HG02981 (cell line): ENCODE measurements around the gene C4orf50.
"Not testable (repeated sequence)": the region's sequence is repeated elsewhere in the genome, so short reads cannot be mapped to it uniquely, and the experiment has no call there.

Experiments
- ATAC-seq: cut with Tn5 transposase; IDR thresholded peaks from one replicate; pipeline ENCODE4 v1.9.1; 2021; ENCODE audit warnings: mild to moderate bottlenecking, moderate library complexity; ENCODE audit not compliant: unreplicated experiment

The C4orf50 gene

DNA sequence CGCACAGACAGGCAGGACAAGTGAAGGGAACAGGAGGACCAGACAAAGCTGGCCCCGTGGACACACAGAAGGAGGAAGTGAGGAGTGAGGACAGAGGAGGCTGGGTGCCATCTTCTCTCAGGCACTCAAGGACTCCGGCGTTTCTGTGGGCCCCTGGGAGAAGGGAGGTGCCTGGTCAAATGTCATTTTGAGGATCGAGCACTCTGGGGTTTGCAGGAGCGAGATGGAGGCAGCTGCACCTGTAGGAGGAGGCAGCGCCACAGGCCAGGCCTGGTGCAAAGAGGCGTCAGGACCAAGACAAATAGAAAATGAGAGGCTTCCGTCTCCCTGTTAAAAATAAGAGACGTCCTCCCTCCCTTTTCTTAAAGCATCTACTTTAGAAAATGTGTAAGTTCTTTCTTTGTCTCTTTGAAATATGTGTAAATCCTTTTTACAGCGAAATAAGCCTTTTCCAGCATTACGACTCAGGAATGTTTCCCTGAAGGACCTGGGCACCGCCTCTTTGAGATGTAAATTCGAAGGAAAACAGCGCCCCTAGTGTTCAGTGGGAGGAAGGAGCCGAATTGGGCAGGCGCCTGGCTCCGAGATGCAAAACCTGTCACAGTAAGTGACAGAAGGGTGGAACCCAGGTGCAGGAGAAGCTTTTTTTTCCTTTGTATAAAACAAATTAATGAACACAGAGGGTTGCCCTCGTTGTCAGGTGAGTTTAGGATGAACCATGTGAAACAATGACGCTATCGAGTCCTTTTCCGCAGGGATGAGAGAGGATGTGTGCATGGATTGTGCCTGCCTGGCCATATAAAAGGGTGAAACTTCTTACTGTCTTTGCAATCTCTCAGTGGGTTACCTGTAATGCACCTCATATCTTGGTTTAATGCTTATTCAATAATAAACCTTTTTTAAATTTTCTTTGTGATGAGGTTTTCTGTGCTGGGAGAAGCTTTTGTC lies 1.4 kb upstream of the C4orf50 start:
- ATAC-seq = no peak

DNA sequence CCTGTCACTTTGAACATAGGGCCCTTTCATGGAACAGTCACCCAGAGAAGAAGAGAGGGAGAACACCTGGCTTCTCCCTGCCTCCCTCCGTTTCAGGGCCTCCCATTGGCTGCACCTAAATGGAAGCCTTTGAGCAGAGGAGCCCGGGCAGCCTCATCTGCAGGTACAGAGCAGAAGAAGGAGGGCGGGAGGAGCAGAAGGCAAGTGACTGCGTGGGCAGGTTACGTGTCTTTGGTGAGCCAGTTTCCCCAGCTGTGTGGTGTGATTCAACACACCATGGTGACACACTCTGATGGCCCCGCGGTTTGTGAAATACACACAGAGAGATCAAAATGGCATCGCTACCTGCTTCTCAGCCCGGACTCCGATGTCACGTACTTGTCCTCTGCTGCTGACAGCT lies 431 bp downstream of the C4orf50 start:
- ATAC-seq = no peak

DNA sequence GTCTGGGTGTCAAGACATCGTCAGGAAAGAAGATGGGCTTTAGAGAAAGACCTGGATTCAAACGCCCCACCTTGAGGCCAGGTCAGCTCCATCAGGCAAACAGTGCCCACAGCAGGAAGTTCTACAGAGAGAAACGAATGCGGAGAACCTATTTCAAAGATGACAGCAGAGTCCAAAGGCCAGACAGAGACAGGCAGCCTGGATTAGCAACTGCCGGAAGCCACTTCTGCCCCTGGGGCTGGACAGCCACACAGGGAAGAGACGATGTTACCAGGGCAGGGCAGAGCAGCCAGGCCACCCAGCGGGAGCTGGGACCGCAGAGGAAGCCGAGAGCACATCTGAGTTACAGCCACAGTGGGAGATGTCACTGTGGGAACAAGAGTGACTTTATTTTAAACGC lies 1.2 kb downstream of the C4orf50 start:
- ATAC-seq = no peak

DNA sequence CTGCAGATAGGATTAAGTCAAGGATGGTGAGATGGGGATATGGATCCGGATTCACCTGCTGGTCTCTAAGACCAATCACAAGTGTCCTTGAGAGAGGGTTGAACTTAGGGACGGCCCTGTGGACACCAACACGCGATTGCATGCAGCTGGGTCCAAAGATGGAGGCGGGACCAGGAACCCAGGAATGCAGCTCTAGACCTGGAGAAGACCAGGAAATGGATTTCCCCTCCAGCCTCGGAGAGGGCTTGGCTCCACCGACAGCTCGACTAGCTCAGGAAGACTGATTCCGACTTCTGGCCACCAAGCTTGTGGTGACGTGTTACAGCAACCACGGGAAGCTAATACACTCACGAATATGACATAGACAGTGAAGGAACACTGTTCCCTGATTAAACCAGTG lies 4.7 kb downstream of the C4orf50 start:
- no peak for ATAC-seq

DNA sequence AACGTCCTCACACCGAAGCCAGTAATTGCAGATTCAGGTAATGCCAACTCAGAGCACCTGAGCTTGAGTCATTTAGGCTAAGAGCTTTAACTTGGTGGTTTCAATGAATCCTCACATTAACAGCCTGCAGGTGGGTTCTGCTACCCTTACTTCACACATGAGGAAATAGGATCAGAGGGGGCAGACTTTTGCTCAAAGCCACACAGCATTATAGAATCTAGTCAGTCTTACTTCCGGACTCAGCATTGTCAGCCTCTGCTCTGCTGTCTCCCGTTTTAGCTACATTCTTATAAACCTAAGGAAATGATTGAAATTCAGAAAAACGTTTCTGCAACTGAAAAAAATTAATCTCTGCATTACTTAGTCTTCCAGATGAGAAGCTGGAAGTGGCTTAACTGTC lies 6.0 kb downstream of the C4orf50 start:
- ATAC-seq = no peak

DNA sequence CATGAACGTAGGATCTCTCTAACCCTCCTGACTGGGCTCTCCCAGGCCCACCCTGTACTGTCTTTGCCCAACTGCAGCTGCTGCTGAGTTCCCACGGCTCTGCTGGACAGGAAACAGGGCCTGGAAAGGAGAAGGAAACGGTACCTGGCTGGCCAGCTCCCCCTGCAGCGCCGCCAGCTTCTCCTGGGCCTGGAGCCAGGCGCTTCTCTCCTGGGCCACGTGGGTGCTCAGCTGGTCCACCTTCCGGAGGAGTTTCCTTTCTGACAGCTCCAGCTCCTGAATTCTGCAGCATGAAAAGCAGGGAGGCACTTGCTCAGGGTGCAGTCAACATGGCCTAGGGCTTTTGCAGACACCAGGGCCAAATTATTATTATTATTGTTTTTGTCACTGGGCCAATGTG lies 6.5 kb downstream of the C4orf50 start:
- ATAC-seq = no peak

DNA sequence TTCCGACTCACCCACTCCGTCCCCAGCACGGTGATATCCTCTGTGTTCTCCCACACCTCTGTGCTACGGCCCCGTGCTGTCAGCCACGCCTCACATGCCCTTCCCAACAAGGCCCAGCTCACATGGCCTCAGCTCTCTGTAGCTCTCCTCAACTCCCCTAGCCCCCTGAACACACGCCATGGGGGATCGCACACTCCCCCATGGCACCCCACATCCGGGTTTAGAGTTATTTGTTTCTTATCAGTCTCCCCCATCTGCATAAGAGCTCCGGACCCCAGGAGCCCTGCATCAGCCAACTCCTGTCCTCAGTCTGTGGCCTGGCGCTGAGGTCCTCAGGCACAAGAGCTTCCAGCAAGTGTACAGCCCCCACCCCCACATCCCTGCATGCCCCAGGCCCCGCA lies 7.0 kb downstream of the C4orf50 start:
- ATAC-seq = no peak

DNA sequence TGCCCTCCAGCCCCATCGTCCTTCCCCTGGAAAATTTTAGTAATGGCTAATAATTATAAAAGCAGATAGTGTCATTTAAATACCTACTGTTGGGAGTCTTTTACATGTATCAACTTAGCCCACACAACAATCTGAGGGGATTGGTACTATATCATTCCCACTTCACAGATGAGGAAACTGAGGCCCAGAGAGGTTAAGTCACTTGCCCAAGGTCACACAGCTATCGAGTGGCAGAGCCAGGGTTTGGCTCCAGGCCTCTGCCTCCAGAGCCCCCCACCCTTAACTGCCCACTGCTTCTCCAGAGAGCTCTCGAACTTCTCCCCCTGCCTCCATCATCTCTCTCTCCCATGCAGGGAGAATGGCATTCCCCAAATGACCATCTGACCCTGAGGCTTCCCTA lies 7.4 kb downstream of the C4orf50 start:
- no peak for ATAC-seq

DNA sequence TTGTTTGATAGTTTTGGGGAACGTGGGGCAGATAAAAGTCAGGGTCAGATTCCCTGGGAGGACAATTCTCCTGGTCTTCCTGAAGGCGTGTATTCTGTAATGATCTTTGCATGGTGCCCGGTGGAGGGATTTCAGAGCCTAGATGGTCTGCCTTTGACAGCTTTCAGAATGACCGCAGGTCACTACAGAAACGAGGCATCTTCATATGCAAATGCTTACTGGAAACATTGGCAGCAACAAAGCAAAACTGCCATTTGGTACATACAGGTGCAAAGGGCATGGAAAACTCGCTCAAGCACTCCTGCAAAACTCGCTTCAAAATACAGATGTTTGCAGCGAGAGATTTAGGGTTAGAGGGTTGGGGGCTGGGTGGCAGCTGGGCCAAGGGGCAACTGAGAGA lies 8.8 kb downstream of the C4orf50 start:
- ATAC-seq = no peak

DNA sequence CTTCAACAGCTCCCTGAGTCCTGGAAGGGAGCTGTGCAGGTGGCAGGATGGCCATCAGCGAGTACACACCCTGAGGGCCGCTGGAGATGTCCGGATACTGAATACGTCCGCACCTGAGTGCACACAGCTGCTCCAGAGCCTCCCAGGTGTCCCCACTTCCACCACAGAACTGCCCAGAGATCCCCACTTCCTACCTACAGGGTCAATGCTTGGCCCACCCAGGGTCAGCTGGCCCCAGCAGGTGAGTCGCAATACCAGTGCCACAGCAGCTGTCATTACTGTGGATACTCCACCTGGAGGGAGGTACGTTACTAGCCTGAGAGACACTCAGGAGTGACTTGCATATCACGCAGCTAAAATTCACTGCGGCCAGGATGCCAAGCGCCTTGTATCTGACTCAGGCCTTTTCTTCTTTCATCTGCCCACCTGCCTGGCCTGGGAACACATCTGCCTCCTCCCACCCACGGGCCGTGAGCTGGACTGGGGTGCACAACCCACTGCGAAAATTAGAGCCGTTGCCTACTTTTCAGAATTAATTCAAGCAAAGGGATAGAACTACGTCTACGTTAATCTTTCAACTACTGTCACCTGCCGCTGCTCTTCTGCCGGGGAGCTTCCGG lies 9.4 kb downstream of the C4orf50 start:
- no peak for ATAC-seq

DNA sequence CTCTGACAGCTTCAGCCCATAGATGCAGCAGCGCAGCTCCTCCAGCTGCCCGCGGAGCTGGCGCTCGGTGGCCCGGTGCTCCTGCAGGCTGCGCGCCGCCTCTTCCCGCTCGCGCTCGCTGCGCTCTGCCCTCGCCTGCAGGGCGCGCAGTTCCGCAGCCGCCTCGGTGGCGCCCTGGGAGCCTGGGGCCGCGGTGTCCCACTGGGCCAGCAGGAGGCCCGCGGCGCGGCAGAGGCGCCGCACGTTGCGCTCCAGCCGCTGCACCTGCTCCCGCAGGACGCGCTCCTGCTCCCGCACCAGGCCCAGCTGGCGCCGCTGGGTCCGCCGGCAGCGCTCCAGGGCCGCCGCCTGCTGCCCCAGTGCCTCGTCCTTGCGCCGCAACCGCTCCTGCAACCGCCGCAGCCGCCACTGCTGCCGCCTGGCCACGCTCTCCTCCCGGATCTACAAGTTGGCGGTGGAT lies 10.1 kb downstream of the C4orf50 start:
- no peak for ATAC-seq

DNA sequence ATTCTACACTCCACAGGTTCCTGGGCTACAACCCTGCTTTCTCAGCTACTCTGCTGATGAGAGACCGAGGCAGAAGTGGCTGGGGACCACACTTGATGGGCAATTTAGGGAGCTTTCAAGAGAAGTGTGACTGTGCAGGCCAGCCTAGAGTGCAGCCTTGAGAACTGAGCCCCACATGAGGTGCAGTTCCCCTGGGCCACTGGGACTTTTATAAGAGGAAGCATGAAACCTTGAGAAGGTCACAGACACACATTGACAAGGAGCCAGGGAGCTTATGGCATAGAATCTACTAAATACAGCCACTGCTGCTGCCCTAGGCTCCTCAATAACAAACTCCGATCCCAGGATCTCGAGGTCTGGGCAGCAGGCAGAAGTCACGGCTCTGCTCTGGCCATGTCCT lies 13.1 kb downstream of the C4orf50 start:
- no peak for ATAC-seq

DNA sequence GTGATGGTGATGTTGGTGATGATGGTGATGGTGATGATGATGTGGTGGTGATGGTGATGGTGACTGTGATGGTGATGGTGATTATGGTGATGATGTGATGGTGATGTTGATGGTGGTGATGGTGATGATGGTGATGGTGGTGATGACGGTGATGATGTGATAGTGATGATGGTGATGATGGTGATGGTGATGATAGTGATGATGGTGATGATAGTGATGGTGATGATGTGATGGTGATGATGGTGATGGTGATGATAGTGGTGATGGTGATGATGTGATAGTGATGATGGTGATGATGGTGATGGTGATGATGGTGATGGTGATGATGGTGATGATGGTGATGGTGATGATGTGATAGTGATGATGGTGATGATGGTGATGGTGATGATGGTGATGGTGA lies 14.7 kb downstream of the C4orf50 start:
- ATAC-seq = not testable (repeated sequence)

DNA sequence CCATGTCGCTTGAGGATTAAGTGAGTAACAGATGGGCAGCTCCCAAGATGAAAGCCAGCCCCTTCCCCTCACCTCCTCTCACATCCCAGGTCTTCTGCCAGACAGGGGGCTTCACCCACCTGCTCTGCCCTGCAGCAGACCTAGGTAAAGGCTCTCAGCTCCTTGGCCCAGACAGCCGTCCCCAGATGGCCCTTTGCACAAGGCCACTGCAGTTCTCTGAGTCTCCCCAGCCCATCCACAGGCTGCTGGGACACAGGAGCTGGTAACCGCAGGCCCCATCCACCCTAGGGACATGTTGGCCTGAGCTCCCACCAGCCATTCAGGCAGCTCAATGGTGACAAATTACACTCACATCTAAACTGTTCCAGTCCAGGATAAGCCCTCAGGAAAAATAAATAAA lies 15.3 kb downstream of the C4orf50 start:
- no peak for ATAC-seq

DNA sequence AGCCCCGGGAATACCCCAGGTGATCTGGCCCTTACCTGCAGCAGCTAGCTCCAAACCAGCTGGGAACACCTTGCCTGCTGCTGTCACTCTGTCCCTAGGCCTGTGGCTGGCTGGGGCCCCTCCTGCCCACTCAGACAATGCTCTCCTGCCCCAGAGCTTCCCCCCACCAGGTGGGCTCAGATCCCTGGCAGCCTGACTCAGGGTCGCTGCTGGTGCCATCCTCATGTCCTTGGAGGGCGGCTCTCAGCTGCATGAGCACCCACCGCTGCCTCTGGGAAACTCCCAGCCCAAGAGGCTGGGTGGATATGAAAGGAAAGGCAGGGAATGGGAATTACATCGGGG lies 15.8 kb downstream of the C4orf50 start:
- ATAC-seq = no peak

DNA sequence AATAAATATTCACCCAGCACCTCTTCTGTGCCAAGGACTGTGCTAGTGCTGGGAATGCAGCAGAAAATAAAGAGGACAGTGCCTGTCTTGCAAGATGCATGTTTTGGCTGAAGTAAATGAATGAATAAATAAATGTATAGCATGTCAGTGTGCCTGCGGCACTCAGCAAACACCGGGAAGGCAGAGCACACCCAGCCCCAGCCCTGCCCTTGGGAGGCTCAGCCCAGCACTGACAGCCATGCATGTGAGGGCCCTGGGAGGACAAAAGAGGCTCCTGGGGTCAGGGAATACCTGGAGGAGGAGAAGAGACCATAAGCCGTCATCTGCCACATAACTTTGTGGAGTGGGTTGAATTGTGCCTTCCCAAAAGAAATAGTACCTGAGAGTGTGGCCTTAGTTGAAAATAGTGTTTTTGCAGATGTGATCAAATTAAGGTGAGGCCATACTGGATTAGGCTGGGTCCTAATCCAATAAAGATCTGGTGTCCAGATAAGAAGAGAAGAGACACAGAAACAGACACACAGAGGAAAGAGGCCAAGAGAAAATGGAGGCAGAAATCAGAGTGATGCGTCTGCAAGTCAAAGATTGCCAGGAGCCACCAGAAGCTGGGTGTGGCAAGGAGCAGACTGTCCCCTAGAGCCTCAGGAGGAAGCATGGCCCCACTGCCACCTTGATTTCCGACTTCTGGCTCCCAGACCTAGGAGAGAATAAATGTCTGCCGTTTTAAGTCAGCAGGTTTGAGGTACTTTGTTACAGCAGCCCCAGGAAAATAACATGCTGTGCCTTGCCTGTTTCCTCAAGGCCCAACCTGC lies 16.3 kb downstream of the C4orf50 start:
- no peak for ATAC-seq

DNA sequence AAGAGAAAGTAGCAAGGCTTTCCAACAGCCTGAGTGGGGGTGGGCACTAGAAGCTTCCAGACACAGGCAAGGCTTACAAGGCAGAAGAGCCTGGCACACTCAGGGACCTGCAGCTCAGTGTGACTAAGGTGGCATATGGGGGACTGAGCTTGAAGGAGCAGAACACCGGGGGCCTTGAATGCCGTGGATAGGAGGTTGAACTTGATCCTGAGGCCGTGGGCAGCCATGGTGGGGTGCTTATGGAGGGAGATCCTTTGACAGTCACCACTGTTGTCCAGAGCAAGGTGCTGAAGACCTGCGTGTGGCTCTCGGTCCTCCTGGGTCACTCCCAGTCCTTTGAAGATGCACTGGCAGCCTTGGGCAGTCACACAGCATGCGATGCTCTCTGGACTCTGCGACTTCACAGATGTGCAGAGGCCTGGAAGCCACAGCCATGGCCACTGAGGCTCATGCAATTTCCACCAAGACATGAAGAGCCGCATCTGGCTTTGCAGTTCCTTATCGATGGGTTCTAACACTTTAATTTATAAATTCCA lies 18.3 kb downstream of the C4orf50 start:
- no peak for ATAC-seq

DNA sequence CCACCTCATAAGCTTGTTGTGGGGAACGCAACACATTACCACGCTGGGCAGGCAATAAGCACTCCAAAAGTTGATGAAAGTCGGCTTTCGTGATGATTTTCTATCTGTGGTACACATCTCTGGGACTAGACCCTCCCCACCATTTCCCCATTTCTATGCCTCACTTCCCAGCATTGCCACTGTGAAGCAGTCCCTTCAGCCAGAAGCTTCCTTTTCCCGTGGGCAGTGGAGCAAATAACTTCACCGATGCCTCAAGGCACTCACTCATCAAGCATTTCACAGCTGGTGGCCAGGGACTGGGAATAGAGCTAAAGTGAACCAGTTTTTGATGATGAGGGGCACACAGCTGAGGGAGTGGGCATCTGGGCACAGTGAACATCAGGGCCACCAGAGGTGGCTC lies 18.9 kb downstream of the C4orf50 start:
- no peak for ATAC-seq

DNA sequence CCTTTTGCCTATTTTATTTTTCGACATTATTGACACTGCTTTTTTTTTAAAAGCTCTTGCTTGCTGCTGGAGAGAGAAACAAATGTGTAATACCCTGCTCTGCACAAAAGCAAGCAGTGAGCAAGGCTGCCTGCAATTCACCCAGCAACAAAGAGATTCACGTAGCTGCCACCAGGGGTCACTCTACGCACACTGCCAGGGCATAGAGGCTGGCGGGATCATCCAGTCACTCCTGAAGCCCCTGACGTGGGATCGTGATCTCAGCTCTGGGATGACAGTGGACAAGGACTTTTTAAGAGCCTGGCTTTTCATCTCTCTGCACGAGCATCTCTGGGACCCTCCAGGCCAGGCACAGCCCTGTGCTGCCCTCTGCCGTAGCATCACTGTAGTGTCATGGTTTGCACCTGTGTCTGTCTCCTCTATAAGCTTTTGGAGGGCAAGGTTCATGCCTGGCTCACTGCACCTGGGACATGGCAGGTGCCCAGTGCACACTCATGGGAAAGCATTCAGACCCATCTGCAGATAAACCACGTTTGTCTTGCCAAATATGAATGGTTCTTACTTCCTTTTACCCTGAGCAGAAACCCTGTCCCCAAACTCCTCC lies 19.8 kb downstream of the C4orf50 start:
- peak; percentile 72 for ATAC-seq

DNA sequence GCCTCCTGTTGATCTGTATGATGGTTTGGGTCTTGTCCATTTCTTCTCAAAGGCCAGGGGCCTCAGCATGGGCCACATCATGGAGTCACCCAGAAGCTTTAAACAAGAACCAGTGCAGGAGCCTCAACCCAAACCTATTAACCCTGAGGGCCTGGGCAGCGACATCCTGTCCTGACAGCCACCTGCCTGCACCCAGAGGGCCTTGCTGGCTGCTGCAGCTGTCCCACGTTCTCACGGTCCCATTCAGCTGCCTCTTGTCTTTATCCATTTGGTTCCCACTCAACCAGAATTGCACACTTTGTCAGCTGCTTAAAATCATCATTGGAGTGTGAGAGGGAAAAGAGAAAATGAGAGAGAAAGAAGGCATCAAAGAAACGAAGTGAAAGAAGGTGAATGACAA lies 21.6 kb downstream of the C4orf50 start:
- no peak for ATAC-seq
